Superior temporal gyrus (tissue), 1 donor: ENCODE results near the gene REXO1.

Experiments used
- DNase-seq: peaks from one replicate; pipeline ENCODE4 v3.0.0-alpha.2; 2016; ENCODE audit errors: extremely low spot score

REXO1 gene

GRCh38 chr19:1828279-1829238 lies 19.7 kb downstream of the REXO1 start:
- DNase-seq, result no peak

- DNase-seq, result no peak
Measured at GRCh38 chr19:1827566-1828278, 20.6 kb downstream of the REXO1 start.

- no peak for DNase-seq
Measured at GRCh38 chr19:1826557-1827521, 21.4 kb downstream of the REXO1 start.

- peak; percentile 82 for DNase-seq
Measured at GRCh38 chr19:1825909-1826556, 22.2 kb downstream of the REXO1 start.

GRCh38 chr19:1824252-1824622 lies 24.0 kb downstream of the REXO1 start:
- DNase-seq, result no peak

- no peak for DNase-seq
Measured at GRCh38 chr19:1823539-1824251, 24.6 kb downstream of the REXO1 start.

GRCh38 chr19:1823020-1823419 lies 25.3 kb downstream of the REXO1 start:
- no peak for DNase-seq

- no peak for DNase-seq
Measured at GRCh38 chr19:1822210-1822609, 26.1 kb downstream of the REXO1 start.

GRCh38 chr19:1819341-1820255 lies 28.7 kb downstream of the REXO1 start:
- no peak for DNase-seq

- DNase-seq, result no peak
Measured at GRCh38 chr19:1818549-1819195, 29.6 kb downstream of the REXO1 start.

GRCh38 chr19:1817553-1818179 lies 30.6 kb downstream of the REXO1 start:
- DNase-seq, result no peak

- no peak for DNase-seq
Measured at GRCh38 chr19:1816530-1817298, 31.6 kb downstream of the REXO1 start.

- DNase-seq, result no peak
Measured at GRCh38 chr19:1815605-1816529, 32.4 kb downstream of the REXO1 start.

GRCh38 chr19:1814833-1815604 lies 33.3 kb downstream of the REXO1 start:
- no peak for DNase-seq

GRCh38 chr19:1814391-1814790 lies 33.9 kb downstream of the REXO1 start:
- no peak for DNase-seq
